Right hindlimb (tissue), 1 donor: ENCODE results near the gene PHKA1.
"Not testable (repeated sequence)": the region's sequence is repeated elsewhere in the genome, so short reads cannot be mapped to it uniquely, and the experiment has no call there.

Source experiments
- DNase-seq: peaks from one replicate; pipeline ENCODE4 v3.0.0-alpha.2; 2018

PHKA1 gene

DNA sequence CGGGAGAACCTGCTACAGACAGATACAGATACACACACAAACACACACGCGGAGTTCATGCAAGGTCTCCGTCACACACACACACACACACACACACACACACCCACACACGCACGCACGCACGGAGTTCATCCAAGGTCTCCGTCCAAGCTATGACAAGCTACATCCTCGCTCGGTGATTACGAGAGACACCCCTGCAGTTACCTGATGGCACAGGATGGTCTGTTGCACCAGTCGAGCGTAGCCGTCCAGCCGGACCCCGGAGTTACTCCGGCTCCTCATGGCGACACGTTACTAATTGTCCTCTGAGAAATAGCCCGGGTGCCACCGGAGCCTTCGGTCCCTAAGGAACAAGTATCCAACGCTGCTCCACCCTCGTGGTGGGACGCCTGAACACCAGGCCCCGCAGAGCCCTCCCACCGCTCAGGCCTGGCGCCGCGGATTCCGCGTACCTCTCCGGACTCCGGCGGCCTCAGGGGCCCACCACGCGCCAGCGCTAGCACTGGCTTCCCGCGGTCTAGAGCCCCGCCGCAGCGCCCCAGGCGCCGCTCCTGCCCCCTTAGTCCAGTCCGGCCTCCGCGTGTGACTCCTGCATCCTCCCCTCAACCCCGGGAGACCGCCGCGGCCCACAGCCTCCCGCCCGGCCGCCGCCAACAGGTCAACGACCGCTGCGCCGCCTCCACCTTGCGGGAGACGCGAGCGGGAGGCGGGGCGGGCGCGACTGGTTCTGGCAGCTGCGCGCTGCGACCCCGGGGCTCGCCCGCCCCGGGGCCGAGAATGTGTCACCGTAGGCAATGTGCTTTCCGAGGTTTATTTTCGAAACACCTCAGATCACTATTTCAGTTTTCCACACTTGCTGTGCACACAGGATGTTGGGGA, at the start of gene PHKA1:
PHKA1 (minus strand) TSS at position 708 of the 879 bp plus-strand sequence; CDS start at position 282, 426 bp downstream.
- DNase-seq, result peak; percentile 46

DNA sequence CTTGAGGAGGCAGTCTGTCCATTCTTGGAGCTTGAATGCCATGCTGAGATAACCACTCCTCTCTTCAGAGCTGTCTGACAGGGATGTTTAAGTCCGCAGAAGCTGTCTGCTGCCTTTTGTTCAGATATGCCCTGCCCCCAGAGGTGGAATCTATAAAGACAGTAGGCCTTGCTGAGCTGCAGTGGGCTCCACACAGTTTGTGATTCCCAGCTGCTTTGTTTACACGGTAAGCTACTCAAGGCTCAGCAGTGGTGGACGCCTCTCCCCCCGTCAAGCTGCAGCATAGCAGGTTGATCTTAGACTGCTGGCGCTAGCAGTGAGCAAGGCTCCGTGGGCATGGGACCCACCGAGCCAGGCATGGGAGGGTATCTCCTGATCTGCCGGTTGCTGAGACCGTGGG, 46.3 kb upstream of the PHKA1 start:
- DNase-seq, result not testable (repeated sequence)

DNA sequence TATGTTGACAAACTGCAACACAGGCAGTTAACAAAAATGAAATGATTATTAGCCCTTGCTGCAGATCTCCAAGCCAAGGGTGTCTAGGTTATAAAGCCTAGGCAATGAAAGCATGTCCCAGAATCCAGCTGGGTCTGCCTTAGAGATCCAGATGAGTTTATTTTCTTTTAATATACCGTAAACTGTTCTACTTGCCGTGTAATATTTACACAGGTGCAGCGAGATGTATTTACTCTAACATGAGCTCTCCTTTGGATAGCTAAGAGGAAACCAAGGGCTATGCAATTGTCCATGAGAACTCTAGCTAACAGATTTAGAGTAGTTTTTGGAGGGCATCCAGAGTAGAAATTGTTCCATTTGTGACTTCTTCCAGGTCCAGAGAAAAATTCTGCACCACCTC, 34.4 kb upstream of the PHKA1 start:
- not testable (repeated sequence) for DNase-seq

DNA sequence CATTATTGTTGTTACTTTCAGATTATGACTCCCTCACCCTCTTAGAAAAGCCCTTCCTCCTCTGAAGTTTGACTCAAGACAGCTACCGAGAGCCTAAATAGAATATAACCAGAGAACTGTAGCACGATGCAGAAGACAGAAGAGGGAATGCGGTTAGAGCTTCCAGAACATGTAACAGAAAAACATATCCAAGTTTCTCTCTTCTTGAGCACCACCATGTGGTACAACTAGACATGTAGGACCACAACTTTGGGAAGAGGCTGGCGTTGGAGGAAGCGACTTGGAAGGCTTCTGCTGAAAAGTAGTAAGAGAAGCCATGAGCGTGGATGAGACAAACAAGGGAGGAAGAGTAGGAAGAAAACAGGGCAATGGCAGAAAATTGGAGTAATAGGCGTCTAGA, 31.4 kb upstream of the PHKA1 start:
- DNase-seq, result not testable (repeated sequence)

DNA sequence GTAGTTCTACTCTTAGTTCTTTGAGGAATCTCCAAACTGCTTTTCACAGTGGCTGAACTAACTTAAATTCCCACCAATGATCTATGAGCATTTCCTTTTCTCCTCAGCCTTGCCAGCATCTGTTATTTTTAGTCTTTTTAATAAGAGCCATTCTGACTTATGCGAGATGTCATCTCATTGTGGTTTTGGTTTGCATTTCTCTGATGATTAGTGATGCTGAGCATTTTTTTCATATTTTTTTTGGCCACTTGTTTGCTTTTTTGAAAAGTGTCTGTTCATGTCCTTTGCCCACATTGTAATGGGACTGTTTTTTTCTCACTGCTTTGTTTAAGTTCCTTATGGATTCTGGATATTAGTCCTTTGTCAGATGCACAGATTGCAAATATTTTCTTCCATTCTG, 21.5 kb upstream of the PHKA1 start:
- DNase-seq, result no peak

DNA sequence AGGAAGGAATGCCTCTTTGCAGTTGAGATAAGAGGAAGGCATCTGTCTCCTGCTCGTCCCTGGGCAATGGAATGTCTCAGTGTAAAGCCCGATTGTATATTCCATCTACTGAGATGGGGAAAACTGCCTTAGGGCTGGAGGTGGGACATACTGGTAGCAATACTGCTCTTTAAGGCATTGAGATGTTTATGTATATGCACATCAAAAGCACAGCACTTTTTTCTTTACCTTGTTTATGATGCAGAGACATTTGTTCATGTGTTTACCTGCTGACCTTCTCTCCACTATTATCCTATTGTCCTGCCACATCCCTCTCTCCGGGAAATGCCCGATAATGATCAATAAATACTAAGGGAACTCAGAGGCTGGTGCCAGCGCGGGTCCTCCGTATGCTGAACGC, 19.5 kb upstream of the PHKA1 start:
- not testable (repeated sequence) for DNase-seq

DNA sequence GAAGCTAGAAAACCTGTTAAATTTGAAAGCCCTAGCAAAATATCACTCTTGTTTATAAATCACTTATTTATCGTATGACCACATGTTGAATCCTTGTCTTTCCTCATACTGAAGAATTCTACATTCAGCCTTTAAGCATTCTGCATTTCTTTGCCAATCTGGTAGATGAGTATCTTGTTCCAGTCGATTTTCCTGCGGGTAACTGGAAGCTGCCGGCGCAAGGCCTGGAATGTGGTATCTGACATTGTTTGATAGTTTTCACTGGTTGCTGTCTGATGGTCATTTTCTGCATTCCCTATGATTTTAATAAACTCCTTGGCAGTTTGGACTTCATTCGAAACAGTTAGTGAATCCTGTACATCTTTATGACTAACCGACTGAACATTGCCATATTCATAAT, 13.7 kb upstream of the PHKA1 start:
- DNase-seq, result no peak

DNA sequence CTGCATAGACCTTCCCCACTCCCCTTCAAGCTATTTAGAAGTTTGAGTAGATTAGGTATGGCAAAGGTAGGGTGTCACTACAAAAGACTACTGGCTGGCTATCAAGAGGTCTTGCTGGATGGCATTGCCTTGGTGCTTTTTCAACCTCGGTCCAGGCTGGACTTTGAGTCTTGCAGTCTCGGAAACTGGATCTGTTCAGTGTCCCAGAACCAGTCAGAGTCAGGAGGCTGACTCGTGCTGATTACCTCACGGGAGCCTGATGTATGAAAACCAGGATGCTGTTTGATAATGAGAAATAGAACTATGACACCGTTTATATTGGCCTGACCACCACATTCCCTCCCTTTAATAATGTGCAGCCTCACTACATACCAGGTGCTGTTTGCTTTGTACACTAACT, 2.7 kb upstream of the PHKA1 start:
- DNase-seq, result no peak

DNA sequence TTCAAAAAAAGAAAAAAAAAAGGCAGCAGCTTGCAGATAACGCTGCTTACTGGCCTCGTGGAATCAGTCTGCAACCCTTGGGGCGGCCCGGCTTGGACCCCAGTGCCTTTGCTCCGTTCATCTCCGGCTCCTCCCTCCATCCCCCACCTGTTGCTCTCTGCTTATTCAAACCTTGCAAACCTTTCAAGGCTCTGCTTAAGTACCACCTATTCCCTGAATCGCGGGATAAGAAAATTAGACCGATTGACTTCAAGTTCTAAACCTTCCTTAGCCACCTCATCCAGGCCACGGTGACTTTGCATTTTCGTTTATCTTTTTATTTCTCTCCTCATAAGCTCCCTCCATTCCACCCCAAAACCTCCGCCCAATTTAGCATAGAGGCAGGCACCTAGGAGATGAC, 1.4 kb upstream of the PHKA1 start:
- no peak for DNase-seq

DNA sequence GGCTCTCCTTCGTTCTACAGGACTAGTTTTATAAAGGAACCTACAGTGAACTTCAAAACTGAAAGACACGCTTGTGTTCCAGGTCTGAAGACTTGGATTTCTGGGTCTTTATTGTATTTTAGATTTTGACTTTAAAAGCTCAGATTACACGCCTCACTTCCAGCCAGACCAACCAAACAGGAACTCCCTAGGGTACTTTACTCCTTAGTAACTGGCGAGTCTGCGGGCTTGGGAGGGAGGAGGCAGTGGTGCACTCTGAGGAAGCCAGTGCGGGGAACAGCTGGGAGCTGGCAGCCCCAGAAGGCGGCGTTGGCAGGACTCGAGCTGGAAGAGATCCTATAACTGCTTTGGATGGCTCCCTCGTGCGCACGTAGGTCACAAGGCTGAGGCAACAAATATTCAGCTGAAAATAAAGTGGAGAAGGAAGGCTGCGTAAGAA, 391 bp upstream of the PHKA1 start:
- DNase-seq, result peak; percentile 71

DNA sequence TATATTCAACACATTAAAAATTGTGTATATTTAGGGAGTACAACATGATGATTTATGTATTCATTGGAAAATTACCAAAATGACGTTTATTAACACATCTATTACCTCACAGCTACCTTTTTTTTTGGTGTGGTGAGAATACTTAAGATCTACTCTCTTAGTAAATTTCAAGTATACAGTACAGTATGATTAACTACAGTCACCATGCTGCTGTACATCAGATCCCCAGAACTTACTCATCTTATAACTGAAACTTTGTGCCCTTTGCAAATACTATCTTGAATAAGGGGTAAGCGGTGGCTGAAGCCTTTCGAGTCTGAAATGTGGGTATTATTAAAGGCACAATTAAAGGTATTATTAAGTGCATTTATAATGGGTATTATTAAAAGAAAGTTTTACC, 976 bp downstream of the PHKA1 start:
- DNase-seq, result no peak

DNA sequence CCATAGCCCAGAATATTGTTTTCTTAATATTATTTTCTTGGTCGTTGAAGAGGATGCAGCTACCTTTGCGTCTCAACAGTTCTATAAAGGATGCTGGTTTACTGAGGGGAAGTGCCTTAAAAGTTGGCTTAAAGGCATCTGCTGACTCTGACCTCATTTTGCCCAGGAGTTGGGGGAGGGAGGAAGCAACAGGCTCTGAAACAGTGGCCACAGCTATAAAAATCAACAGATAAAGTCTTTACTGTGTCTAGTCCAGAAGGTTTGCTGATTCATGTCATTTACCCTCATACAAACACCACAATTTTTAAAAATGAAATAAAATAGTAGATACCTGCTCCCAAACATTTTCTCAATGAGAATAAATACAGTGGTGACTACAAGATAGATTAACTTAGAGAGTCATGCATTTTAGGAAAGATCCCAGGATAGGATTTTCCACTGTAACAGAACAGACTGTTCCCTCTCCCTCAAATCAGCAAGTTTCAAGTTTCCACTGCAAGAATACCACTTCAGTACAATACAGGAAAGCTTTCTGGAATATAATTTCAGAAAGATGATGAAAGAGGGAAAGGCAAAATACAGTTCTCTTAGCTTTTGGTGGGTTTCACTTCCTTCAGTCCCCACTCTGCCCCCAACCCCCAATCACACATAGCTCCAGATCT, 1.9 kb downstream of the PHKA1 start:
- DNase-seq, result no peak

DNA sequence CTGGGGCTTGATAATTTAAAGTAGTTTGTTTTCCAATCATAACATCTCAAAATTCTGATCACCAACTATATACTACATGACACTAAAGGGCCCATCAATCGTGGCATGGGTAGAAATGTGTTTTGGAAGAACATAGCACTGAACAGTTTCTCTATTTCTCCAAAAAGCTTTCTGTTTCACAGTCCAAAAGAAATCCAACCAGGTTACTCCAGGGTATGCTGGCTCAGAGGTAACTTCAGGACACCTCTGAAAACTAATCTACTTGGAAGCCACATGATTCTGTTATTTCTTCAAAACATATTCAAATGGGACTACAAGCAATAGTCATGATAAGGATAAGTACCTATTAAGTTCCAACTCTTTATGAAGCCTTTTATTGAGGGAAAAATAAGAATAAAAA, 8.3 kb downstream of the PHKA1 start:
- no peak for DNase-seq

DNA sequence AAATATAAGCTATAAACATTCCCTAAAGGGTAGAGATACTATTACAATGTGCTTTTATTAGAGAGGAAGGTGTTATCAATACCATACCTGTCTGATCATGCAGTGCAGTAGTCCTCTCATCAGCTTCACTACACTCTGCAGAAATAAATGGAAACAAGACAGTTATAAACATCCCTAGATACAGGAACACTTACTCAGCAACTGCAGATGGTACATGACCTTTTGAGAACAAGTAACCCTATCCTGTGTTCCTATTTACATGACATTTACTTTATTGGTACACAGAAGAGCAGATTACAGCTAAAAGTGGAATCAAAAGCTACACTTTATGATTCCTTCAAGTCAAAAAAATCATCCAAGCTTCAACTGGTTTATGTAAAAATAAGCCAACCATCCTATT, 9.0 kb downstream of the PHKA1 start:
- no peak for DNase-seq

DNA sequence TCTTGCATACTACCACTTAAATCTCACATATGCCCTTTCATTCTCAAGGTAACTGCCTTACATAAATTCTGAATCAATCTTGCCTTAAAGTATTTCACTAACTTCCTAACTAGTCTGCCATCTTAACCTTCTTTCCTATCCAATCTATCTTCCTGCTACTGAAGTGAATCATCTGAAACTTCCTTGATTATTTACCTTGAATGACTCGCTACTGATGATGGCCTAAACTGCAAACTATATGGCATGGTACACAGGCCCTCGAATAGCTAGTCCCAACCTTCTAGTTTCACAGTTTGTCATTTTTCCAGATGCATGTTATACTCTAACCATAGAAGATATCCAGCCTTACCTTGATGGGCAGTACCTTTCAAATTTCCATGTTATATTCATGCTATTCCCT, 19.9 kb downstream of the PHKA1 start:
- DNase-seq, result no peak

DNA sequence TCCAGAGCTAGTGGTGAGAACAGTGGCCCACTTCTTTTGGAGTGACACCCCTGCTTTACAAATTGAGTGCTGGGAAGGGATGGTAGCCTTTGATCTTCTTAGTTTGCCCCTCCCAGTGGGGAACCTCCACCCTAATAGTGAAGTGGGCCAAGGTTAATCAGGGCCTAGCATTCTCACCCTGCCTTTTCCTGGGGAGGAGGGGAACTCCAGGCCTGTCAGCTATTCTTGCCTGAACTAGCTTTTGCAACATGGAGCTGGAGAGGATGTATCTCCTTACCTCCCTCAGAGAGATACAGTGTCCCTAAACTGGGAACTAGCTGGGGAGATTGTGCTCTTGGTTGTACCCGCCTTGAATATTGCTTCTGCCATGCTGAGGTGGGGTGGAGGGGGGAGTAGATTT, 20.6 kb downstream of the PHKA1 start:
- DNase-seq, result no peak

DNA sequence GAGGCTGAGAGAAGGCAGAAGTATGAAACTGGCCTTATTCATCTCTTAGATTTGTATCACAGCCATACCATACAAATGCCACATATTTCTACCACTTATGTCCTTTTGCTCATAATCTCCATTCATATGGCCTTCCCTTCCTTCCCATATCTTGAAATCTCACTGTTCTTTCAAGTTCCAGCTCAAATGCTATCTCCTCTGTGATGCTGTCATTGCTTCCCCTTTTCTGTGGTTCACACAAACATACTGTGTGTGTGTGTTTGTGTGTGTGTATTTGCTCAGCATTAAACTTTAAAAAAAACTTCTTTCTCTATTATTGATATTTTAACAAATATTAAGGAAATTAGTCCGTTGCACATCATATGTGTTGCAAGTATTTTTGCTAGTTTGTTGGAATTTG, 26.7 kb downstream of the PHKA1 start:
- no peak for DNase-seq

DNA sequence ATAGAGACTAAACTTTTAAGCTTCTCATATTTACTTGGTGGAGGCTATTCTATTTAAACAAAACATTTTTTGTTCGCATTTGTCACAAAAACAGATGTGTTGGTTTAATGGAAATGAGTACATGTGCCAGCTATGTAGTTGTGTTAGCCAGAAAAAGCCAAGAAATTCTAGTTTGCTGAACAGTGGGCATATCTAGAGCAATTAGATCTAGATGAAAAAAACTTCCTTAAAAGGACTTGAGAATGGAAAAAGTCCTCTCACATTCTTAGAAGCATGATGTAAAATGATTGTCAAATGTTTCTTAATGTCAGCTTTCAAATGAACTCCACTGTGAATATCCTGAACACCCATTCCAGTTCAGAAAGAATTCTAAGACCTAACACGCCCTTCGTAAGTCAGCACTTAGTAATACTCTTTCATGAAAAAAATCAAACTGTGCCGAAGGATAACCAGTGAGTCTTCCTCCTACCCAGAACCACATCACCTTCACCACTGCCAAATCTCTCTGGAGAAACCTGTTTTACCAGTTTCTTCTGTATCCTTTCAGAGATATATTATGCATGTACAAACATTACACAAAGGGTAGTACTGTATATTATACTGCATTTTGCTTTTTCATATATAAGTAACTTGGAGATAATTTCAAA, 28.2 kb downstream of the PHKA1 start:
- no peak for DNase-seq

DNA sequence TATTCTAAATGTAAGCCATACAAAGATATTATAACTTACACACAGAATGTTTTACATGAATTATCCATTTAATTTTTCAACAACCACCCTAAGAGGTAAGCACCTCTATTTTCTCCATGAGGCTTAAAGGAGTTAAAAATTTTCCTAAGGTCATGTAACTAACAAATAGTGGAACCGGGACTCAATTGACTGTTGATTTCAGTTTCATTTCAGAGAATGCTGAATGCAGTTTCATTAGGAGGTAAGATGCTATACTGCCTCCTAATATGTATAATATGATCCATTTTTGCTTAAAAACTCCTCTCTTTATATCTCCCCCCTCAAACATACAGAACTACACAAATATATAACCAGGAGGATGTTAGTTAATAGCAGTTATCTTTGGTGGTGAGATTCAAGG, 29.1 kb downstream of the PHKA1 start:
- DNase-seq, result no peak

DNA sequence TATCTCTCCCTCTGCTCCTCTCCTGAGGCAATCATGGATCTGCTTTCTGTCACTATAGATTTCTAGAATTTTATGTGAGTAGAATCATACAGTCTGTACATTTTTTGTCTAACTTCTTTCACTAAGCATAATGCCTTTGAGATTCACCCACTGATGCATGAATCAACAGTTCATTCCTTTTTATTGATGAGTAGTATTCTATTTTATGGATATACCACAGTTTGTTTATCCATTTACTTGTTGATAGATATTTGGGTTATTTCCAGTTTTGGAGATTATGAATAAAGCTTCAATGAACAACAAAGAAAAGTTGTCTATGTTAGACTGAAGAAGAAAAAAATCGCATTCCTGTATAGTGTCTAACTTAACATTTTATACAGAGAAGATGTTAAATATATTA, 30.5 kb downstream of the PHKA1 start:
- DNase-seq, result no peak

DNA sequence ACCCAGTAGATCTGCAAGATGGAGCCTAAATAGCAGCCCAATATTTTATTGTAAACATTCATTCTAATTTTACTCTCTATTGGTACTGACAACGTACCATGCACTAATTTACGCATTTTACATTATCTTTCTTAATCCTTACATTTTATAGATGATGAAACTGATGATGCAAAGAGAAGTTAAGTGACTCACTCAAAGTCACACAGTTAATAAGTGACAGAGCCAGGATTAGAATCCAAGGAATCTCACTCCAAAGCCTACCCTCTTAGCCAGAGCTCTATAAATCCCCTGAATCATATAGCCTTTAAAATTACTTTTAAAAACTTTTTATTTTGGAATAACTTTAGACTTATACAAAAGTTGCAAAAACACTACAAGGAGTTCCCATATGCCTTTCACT, 37.6 kb downstream of the PHKA1 start:
- no peak for DNase-seq

DNA sequence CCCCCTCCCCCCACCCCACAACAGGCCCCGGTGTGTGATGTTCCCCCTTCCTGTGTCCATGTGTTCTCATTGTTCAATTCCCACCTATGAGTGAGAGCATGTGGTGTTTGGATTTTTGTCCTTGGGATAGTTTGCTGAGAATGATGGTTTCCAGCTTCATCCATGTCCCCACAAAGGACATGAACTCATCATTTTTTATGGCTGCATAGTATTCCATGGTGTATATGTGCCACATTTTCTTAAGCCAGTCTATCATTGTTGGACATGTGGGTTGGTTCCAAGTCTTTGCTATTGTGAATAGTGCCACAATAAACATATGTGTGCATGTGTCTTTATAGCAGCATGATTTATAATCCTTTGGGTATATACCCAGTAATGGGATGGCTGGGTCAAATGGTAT, 40.2 kb downstream of the PHKA1 start:
- not testable (repeated sequence) for DNase-seq

DNA sequence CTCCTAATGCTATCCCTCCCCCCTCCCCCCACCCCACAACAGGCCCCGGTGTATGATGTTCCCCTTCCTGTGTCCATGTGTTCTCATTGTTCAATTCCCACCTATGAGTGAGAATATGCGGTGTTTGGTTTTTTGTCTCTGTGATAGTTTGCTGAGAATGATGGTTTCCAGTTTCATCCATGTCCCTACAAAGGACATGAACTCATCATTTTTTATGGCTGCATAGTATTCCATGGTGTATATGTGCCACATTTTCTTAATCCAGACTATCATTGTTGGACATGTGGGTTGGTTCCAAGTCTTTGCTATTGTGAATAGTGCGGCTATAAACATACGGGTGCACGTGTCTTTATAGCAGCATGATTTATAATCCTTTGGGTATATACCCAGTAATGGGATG, 44.6 kb downstream of the PHKA1 start:
- DNase-seq, result not testable (repeated sequence)

DNA sequence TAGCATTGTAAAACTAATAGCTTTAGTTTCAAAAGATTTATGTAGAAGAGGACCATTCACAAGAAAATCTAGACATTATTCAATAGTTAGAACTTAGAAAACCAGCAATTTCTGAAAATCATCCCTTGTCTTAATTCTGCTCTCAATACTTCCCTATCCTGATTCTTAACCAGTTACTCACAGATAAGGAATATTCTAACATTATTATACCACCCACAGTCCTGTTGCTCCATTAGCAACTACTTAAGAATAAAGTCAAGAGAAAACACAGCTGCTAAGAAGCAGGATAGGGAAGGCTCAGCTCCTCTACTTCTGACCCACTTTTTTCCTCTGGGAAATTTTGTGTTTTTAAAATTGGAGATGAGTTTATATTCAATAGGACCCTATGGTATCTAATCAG, 47.7 kb downstream of the PHKA1 start:
- no peak for DNase-seq
